IMR-90 (cell line): ENCODE data around the gene PRSS3. TPM values are rescaled to one million over a fixed set of nuclear protein-coding genes. Genes with fewer than 3 reads are reported as not detected.

Source experiments
- ATAC-seq: fragments of 200-7000 bp; cut with Tn5 transposase; 2 replicates; pipeline ENCODE4 v1.9.1; 2020; ENCODE audit warnings: low read depth, mild to moderate bottlenecking, moderate library complexity
- BruUV-seq: library from RNA; stranded (reverse); fragments of 400-500 nt; replicated peaks from 2 replicates; lab custom pipeline; 2021; lab: Mats Ljungman, UMichigan
- CTCF ChIA-PET: fragments of 300-600 bp; formaldehyde crosslinking; extraction: SDS; loops from one replicate; lab custom pipeline; 2021; ENCODE audit warnings: antibody characterized with exemption; lab: Yijun Ruan, JAX
- POLR2A ChIA-PET: fragments of 300-600 bp; sonication (Branson Sonifier 250); formaldehyde crosslinking; loops from one replicate; lab custom pipeline; 2022; ENCODE audit warnings: antibody characterized with exemption; ENCODE audit not compliant: unreplicated experiment; lab: Charles Lee
- DNase-seq: peaks from one replicate; pipeline ENCODE4 v3.0.0; 2013
- H2AFZ ChIP-seq: replicated peaks from 2 replicates; pipeline ENCODE3; 2013; ENCODE audit warnings: low read length, mild to moderate bottlenecking; ENCODE audit not compliant: poor library complexity
- H2AK5ac ChIP-seq: 2 replicates; pipeline ENCODE4 v1.6.1; 2013; ENCODE audit warnings: low read depth, low read length, inconsistent platforms
- H2AK9ac ChIP-seq: replicated peaks from 2 replicates; pipeline ENCODE3; 2013; ENCODE audit warnings: mild to moderate bottlenecking, low read depth, low read length, moderate library complexity; ENCODE audit not compliant: poor library complexity
- H2BK120ac ChIP-seq: 2 replicates; pipeline ENCODE4 v1.6.1; 2013; ENCODE audit warnings: low read depth, low read length, inconsistent platforms
- H2BK15ac ChIP-seq: 3 replicates; pipeline ENCODE4 v1.6.1; 2013; ENCODE audit warnings: low read depth, low read length, inconsistent platforms
- H2BK20ac ChIP-seq: 2 replicates; pipeline ENCODE4 v1.6.1; 2013; ENCODE audit warnings: low read depth, mild to moderate bottlenecking, inconsistent platforms, low read length, moderate library complexity
- H2BK5ac ChIP-seq: 2 replicates; pipeline ENCODE4 v1.6.1; 2013; ENCODE audit warnings: mild to moderate bottlenecking, low read depth, low read length, inconsistent platforms; ENCODE audit not compliant: poor library complexity, severe bottlenecking
- H3K14ac ChIP-seq: replicated peaks from 2 replicates; pipeline ENCODE4 v1.6.1; 2013; ENCODE audit warnings: low read depth, low read length, inconsistent platforms
- H3K18ac ChIP-seq: 2 replicates; pipeline ENCODE4 v1.6.1; 2013; ENCODE audit warnings: low read depth, low read length, control low read depth
- H3K23ac ChIP-seq: 2 replicates; pipeline ENCODE4 v1.6.1; 2013; ENCODE audit warnings: low read depth, low read length, inconsistent platforms
- H3K27ac ChIP-seq: 2 replicates; pipeline ENCODE4 v1.5.1; 2013; ENCODE audit warnings: mild to moderate bottlenecking, control low read depth, low read length; ENCODE audit not compliant: insufficient read depth
- H3K27me3 ChIP-seq: 2 replicates; pipeline ENCODE4 v1.6.1; 2013; ENCODE audit warnings: low read length; ENCODE audit not compliant: control insufficient read depth, insufficient read depth
- H3K36me3 ChIP-seq: 2 replicates; pipeline ENCODE4 v1.6.1; 2013; ENCODE audit warnings: low read length, mixed read lengths; ENCODE audit not compliant: control insufficient read depth, insufficient read depth
- H3K4ac ChIP-seq: 2 replicates; pipeline ENCODE4 v1.6.1; 2013; ENCODE audit warnings: low read depth, low read length, inconsistent platforms
- H3K4me1 ChIP-seq: 2 replicates; pipeline ENCODE4 v1.6.1; 2013; ENCODE audit warnings: low read length, mixed read lengths; ENCODE audit not compliant: control insufficient read depth, insufficient read depth
- H3K4me2 ChIP-seq: 2 replicates; pipeline ENCODE4 v1.6.1; 2013; ENCODE audit warnings: low read depth, mild to moderate bottlenecking, control low read depth, low read length, moderate library complexity
- H3K4me3 ChIP-seq: 2 replicates; pipeline ENCODE4 v1.5.1; 2013; ENCODE audit warnings: low read depth, mild to moderate bottlenecking, control low read depth, low read length, moderate library complexity; ENCODE audit not compliant: insufficient read depth
- H3K56ac ChIP-seq: 2 replicates; pipeline ENCODE4 v1.6.1; 2013; ENCODE audit warnings: low read length, inconsistent platforms; ENCODE audit not compliant: insufficient read depth; ENCODE audit errors: extremely low read depth
- H3K79me1 ChIP-seq, 2 experiments: 2 replicates each; pipeline ENCODE4 v1.6.1; 2013; ENCODE audit warnings: low read length in 2 of 2, inconsistent platforms in 1 of 2, low read depth in 1 of 2
- H3K9ac ChIP-seq: 2 replicates; pipeline ENCODE4 v1.6.1; 2013; ENCODE audit warnings: low read depth, low read length, control low read depth
- H3K9me1 ChIP-seq: 2 replicates; pipeline ENCODE4 v1.6.1; 2013; ENCODE audit warnings: low read length, inconsistent platforms; ENCODE audit not compliant: insufficient read depth
- H3K9me3 ChIP-seq: 2 replicates; pipeline ENCODE4 v1.6.1; 2013; ENCODE audit warnings: low read length; ENCODE audit not compliant: control insufficient read depth, insufficient read depth
- H4K20me1 ChIP-seq: 2 replicates; pipeline ENCODE4 v1.6.1; 2013; ENCODE audit warnings: low read length, inconsistent platforms; ENCODE audit not compliant: insufficient read depth
- H4K5ac ChIP-seq: 2 replicates; pipeline ENCODE4 v1.6.1; 2013; ENCODE audit warnings: mild to moderate bottlenecking, low read depth, low read length, control low read depth
- H4K8ac ChIP-seq, 2 experiments: 2 replicates each; pipeline ENCODE4 v1.6.1; 2013; ENCODE audit warnings: low read depth in 2 of 2, low read length in 2 of 2, control low read depth in 1 of 2, inconsistent platforms in 1 of 2
- H4K91ac ChIP-seq: 2 replicates; pipeline ENCODE4 v1.6.1; 2013; ENCODE audit warnings: low read depth, low read length, inconsistent platforms; ENCODE audit not compliant: insufficient read depth
- BHLHE40 ChIP-seq: fragments of 150-350 bp; IDR thresholded peaks from 2 replicates; pipeline ENCODE4 v1.6.1; 2016; ENCODE audit warnings: mild to moderate bottlenecking, low read depth, low read length
- CHD1 ChIP-seq: IDR thresholded peaks from 2 replicates; pipeline ENCODE4 v1.6.1; 2012; ENCODE audit warnings: low read depth, low read length, improper control_type of control experiment
- FOS ChIP-seq: fragments of 150-350 bp; IDR thresholded peaks from 2 replicates; pipeline ENCODE4 v1.6.1; 2016; ENCODE audit warnings: low read depth, low read length
- MAZ ChIP-seq: IDR thresholded peaks from 2 replicates; pipeline ENCODE4 v1.6.1; 2012; ENCODE audit warnings: low read depth, mild to moderate bottlenecking, low read length, improper control_type of control experiment, moderate library complexity, borderline replicate concordance
- POLR2A ChIP-seq: IDR thresholded peaks from 2 replicates; pipeline ENCODE4 v1.6.1; 2012; ENCODE audit warnings: mild to moderate bottlenecking, low read depth, low read length
- RFX5 ChIP-seq: IDR thresholded peaks from 2 replicates; pipeline ENCODE4 v1.8.0; 2012; ENCODE audit warnings: low read depth, mild to moderate bottlenecking, low read length, moderate library complexity
- SMC3 ChIP-seq: fragments of 150-350 bp; IDR thresholded peaks from 2 replicates; pipeline ENCODE4 v1.6.1; 2016; ENCODE audit warnings: low read depth, mild to moderate bottlenecking, antibody characterized with exemption, low read length, moderate library complexity
- WGBS, 2 experiments: methylation state at CpG; one replicate each; pipeline versions ENCODE4 v1.1.5 to v1.1.7; 2013; ENCODE audit warnings: missing lambda C conversion rate in 2 of 2; ENCODE audit not compliant: insufficient read length in 1 of 2; ENCODE audit errors: extremely low coverage in 2 of 2; 5-methylcytosine and 5-hydroxymethylcytosine counted together
- dilution Hi-C: fragments of 300-500 bp; cut with HindIII; formaldehyde crosslinking; loops from one replicate; pipeline ENCODE4 v1.14.3; 2018; ENCODE audit warnings: low sequenced_read_pairs; ENCODE audit not compliant: unreplicated experiment
- in situ Hi-C: fragments of 300-500 bp; cut with MboI; formaldehyde crosslinking; loops from 3 replicates; pipeline ENCODE4 v1.14.3; 2019; ENCODE audit warnings: low sequenced_read_pairs, inconsistent platforms, mixed read lengths
- intact Hi-C: fragments of 100-400 bp; cut with micrococcal nuclease; formaldehyde crosslinking; loops from 2 replicates; pipeline ENCODE4 v1.10.0; 2022
- polyA plus RNA-seq, 3 experiments: library from polyadenylated mRNA; depleted of rRNA; stranded (reverse); fragments of >200 nt; gene quantifications; 2 replicates each; pipeline ENCODE4 v1.2.3, GENCODE V29; 2012; ENCODE audit warnings: low replicate concordance in 1 of 3
- total RNA-seq: library from RNA; depleted of rRNA; stranded (reverse); fragments of >200 nt; gene quantifications from 2 replicates; pipeline ENCODE4 v1.2.3, GENCODE V29; 2012
- TF ChIP-seq, protein P1 (sequence below): fragments of 150-350 bp; IDR thresholded peaks from 2 replicates; pipeline ENCODE4 v1.6.1; 2017; ENCODE audit warnings: mild to moderate bottlenecking, antibody characterized with exemption, low read length, low read depth
- TF ChIP-seq, protein P2 (sequence below): fragments of 150-350 bp; IDR thresholded peaks from 2 replicates; pipeline ENCODE4 v1.6.1; 2016; ENCODE audit warnings: low read depth, mild to moderate bottlenecking, low read length, moderate library complexity, borderline replicate concordance

PRSS3 gene
- total and polyA plus RNA-seq, 2 of the 4 experiments (the other 2 are of a cell fraction) = 7.0 to 26.9 TPM

DNA sequence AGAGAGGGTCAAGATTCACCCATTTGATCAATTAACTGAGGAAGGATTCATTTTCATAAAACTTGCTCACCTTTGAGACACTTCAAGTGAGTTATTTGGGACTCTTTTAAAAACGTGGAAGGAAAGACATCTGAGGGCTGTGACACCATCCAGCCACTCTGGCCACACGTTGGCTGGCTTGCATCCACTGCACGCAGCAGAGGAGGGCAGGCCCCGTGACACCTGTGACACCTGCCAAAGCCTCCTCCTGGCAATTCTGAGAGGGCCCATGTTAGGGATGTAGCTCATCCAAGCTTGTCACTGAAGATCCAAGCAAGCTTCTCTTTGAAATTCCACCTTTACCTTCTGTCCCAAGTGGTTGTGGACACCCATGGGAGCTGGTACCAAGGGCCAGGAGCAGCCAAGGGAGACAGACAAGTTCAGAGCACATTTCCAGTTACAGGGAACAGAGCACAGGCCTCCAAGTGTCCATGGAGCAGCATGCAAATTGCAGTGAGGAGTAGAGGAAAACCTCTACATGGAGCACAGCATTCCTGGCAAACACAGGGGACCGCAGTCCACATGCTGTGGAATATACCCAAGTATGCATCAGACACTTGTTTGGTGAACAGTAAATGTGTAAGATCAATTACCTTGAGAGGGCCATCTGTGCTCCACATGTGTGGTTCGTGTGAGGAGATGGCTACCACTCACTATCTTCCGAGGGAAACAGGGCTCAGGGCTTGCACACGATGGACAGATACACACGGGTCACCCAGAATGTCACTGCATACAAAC is 4.8 kb downstream of the PRSS3 start:
- no peak overlapping the region for H2AK9ac ChIP-seq
- no peak overlapping the region for H4K91ac ChIP-seq
- H2BK5ac ChIP-seq = no peak overlapping the region
- DNase-seq = no peak
- no peak overlapping the region for H3K4ac ChIP-seq
- no peak overlapping the region for H3K4me2 ChIP-seq
- H3K18ac ChIP-seq = no peak overlapping the region
- peaks cover 17% of the 10 kb centered on the region for H3K27me3 ChIP-seq
- POLR2A ChIA-PET = no interaction called here
- 58% methylated on average over 4 of the region's 9 CpGs; no CpG with 5 or more reads in 1 of the 2 experiments for WGBS, 2 experiments
- no TSS peak for BruUV-seq
- CTCF ChIA-PET = no interaction called here
- no peak overlapping the region for H2BK20ac ChIP-seq
- H2AK5ac ChIP-seq = no peak overlapping the region
- no peak overlapping the region for H2AFZ ChIP-seq
- intact Hi-C loops = no loop called here
- H4K8ac ChIP-seq = no peak overlapping the region
- no peak overlapping the region for H3K56ac ChIP-seq
- no peaks in the 10 kb centered on the region for H4K20me1 ChIP-seq
- H3K14ac ChIP-seq = no peak overlapping the region
- no peak overlapping the region for H2BK120ac ChIP-seq
- dilution Hi-C loops = no loop called here
- TF ChIP-seq SMC3 (no peak), BHLHE40 (no peak), POLR2A (no peak), MAZ (no peak), FOS (no peak), CHD1 (no peak), RFX5 (no peak)
- TF ChIP-seq, protein P1, sequence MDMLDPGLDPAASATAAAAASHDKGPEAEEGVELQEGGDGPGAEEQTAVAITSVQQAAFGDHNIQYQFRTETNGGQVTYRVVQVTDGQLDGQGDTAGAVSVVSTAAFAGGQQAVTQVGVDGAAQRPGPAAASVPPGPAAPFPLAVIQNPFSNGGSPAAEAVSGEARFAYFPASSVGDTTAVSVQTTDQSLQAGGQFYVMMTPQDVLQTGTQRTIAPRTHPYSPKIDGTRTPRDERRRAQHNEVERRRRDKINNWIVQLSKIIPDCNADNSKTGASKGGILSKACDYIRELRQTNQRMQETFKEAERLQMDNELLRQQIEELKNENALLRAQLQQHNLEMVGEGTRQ = no peak
- TF ChIP-seq, protein P2, sequence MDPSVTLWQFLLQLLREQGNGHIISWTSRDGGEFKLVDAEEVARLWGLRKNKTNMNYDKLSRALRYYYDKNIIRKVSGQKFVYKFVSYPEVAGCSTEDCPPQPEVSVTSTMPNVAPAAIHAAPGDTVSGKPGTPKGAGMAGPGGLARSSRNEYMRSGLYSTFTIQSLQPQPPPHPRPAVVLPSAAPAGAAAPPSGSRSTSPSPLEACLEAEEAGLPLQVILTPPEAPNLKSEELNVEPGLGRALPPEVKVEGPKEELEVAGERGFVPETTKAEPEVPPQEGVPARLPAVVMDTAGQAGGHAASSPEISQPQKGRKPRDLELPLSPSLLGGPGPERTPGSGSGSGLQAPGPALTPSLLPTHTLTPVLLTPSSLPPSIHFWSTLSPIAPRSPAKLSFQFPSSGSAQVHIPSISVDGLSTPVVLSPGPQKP = no peak
- H4K5ac ChIP-seq = no peak overlapping the region
- no peak overlapping the region for H3K4me3 ChIP-seq
- no peak overlapping the region for H2BK15ac ChIP-seq
- no peak for ATAC-seq
- H3K36me3 ChIP-seq = no peaks in the 10 kb centered on the region
- no peak overlapping the region for H3K9ac ChIP-seq
- no peaks in the 10 kb centered on the region for H3K4me1 ChIP-seq
- H3K27ac ChIP-seq = no peak overlapping the region
- H3K23ac ChIP-seq = no peak overlapping the region
- in situ Hi-C loops = no loop called here
- H3K79me1 ChIP-seq = no peaks in the 10 kb centered on the region
- peaks cover 6% of the 10 kb centered on the region for H3K9me3 ChIP-seq
- H3K9me1 ChIP-seq = peaks cover 4% of the 10 kb centered on the region
